Stimulated activated CD8-positive, alpha-beta memory T cell treated with anti-CD3 and anti-CD28 coated beads, Interleukin-7, amount 100 ng/mL, for 24 hours (primary cell): ENCODE data around the gene APOO.
"Not testable (repeated sequence)": the region's sequence is repeated elsewhere in the genome, so short reads cannot be mapped to it uniquely, and the experiment has no call there.

ENCODE experiments used
- DNase-seq: peaks from one replicate; pipeline ENCODE4 v3.0.0-alpha.2; 2020; ENCODE audit warnings: low read depth

Gene APOO

GRCh38 chrX:23859238-23859637, 48.5 kb downstream of the APOO start:
- not testable (repeated sequence) for DNase-seq

DNA sequence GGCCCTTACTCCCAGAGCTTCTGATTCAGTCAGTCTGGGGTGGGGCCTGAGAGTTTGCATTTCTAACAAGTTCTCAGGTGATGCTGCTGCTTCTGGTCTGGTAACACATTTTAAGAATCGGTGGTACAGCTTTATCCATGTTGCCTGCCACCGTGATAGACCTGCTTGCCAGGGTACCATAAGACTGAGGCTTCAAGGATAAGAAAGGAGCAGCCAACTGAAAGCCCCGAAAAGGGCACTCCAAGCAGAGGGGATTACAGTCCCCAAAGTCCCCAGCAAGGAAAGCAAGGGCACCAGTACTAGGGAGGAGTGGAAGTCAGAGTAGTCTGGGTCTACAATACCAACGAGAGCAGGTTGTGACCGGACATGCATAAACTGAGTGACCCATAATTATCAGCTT, 49.8 kb downstream of the APOO start:
- no peak for DNase-seq

DNA sequence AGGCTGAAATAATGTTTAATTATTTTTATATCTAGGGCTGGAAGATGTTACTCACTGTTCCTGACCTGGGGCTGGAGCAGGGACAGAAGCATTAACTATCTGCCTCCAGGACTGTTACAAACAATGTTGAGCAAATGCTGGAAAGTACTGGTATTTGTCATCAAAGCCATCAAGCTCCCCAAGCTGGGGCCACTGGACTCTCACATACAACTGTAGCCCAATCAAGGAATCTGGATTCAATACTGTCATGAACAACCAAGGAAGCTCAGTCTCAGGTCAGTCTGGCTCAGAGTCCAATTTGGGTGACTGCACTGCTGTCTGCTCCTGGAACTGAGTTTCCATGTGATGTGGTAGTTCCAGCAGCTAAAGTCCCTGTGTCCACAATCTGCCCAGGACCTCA, 50.4 kb downstream of the APOO start:
- DNase-seq, result no peak

DNA sequence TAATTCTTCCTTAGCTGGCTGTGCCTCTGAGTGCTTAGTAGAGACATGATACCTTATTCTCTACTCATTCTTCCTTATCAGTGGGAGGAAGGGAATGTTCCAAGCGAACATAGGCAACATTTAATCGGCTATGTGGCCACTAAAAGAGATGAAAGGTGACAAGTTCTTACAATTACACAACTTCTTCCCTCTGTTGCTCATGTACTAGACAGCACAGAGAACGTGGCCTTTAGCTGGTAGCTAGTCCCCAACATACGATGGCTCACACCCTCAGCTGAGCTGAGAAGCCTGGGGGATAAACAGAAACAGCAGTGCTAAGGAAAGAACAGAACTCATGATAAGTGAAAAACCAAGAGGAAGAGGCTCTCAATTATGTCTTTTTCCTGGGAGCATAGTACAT, 52.2 kb downstream of the APOO start:
- DNase-seq, result no peak

DNA sequence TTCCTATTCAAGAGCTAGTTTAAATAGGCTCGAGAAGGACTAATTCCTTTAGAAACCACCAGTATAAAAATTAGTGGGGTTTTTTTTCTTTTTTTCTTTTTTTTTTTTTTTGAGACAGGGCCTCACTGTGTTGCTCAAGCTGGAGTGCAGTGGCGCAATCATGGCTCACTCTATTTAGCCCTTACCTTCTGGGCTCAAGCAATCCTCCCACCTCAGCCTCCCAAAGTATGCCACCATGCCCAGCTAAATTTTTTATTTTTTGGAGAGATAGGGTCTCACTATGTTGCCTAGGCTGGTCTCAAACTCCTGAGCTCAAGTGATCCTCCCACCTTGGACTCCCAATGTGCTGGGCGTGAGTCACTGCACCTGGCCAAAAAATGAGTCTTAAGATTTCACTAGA, 52.8 kb downstream of the APOO start:
- no peak for DNase-seq

DNA sequence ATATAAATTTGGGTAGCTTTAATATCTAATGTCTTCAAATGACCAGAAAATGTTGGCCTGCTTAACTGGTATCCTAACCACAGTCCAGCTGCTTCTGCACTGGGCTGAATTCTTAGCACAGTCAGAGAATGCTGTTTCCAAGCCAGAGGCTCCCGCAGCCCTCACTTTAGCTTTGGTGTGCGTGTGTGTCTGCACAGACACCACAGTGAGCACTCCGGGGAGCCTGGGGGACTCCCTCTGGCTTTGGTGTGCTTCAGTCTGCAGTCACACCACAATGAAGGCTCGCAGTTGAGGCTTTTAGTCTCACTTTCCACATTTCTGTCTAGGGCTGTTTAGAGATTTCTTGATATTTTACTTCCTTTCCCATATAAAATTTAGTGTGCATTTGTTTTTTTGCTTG, 53.6 kb downstream of the APOO start:
- DNase-seq, result no peak

GRCh38 chrX:23851544-23851943, 56.2 kb downstream of the APOO start:
- DNase-seq, result no peak

- DNase-seq, result no peak
These were observed 58.5 kb downstream of the APOO start for GRCh38 chrX:23849241-23849640.

- no peak for DNase-seq
These were observed 62.4 kb downstream of the APOO start for GRCh38 chrX:23845351-23845817.

GRCh38 chrX:23844502-23845138, 63.1 kb downstream of the APOO start:
- no peak for DNase-seq

- DNase-seq, result no peak
These were observed 65.8 kb downstream of the APOO start for GRCh38 chrX:23841847-23842522.

DNA sequence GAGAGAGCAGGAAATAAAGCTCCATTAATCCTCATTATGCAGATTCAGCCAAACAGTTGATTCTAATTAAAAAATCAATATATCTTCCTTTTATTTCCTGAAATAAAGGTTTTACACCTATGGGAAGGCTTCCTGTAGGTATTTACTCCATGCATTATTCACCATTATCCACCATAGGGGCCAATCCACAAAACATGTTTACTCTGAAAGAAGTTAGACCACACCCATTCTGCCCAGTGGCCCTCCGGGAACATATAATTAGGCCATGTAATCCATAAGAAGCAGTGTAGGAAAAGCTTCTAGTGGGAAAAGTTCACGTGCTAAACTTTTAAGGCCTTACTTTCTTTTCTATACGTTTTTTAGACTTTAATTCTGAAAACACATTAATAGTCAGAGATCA, 67.1 kb downstream of the APOO start:
- no peak for DNase-seq

DNA sequence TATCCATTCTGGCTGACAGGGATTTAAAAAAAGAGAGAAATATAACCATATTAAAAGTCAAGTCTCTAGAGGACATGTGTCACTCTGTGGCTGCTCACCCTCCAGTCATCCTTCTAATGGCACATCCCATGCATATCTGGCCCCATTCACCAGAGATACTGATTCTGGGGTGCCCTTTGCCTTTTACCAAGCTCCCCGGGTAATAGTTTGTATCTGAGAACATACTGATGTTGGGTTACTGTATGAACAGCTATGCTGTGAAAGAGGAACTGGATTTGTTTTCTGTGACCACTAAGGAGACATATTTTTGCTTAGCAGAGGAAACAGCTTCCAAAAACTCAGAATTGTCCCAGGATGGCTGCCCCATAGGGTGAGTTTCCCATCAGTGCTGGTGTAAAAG, 68.8 kb downstream of the APOO start:
- DNase-seq, result no peak

GRCh38 chrX:23832721-23833120, 75.0 kb downstream of the APOO start:
- no peak for DNase-seq

GRCh38 chrX:23828881-23829280, 78.9 kb downstream of the APOO start:
- no peak for DNase-seq

DNA sequence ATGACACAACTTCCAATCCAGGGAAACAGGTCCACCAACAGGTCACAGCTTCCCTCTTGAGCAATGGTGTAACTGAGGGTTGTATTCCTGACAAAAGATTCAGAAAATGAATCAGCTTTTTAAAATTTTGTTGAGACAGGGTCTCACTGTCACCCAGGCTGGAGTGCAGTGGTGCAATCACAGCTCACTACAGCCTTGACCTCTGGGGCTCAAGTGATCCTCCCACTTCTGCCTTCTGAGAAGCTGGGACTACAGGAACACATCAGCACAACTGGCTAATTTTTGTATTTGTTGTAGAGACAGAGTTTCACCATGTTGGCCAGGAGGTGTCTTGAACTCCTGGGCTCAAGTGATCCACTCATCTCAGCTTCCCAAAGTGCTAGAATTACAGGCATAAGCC, 81.1 kb downstream of the APOO start:
- no peak for DNase-seq

DNA sequence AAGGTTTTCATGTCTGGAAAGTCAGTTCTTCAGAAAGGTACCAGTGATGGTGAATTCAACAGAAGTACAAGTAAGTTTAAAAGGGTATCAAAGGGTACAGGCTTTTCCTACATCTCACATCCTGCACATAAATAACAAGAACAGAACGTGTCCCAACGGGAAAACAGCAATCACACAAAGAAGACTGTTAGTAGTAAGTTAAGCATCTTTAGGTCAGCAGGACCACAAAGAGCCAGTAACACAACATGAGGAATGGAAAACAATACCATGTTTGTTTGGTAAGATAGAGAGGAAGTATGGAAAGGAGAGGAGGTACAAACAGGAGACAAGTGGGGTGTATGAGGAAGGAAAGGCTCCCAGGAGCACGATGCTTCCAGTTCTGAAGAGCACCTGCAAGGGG, 81.5 kb downstream of the APOO start:
- DNase-seq, result no peak

DNA sequence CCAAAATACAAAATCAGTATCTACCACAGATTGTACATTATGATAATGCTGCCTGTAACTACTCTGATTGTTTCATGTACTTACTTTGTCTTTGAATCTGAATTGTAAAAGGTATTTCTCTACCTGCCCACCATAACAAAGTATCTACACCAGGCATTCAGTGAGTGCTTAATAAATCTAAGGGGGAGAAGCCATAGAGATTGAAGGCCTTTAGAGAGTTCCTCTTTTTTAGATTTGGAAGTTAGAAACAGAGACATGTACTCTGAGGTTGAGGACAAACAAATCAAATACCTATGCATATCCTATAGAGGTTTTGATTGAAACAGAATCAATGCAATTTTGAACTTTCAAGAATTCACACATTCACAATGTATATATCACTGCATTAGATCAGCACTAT, 82.1 kb downstream of the APOO start:
- DNase-seq, result no peak

DNA sequence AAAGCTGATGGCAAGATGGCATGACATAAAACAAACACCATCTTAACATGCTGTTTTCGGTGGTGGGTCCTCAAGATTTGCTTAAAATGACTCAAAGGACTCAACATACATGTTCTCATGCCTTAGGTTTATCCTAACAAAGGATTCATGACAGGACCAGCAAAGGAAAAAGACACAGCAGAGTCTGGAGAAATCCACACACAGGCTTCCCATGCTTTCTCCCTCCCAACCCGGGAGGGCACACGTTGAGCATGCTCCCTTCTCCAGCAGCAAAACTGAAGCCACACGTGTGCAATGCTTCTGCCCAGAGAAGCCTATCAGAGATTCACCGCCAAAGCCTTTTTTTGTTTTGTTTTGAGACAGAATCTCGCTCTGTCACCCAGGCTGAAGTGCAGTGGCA, 84.9 kb downstream of the APOO start:
- DNase-seq, result no peak

DNA sequence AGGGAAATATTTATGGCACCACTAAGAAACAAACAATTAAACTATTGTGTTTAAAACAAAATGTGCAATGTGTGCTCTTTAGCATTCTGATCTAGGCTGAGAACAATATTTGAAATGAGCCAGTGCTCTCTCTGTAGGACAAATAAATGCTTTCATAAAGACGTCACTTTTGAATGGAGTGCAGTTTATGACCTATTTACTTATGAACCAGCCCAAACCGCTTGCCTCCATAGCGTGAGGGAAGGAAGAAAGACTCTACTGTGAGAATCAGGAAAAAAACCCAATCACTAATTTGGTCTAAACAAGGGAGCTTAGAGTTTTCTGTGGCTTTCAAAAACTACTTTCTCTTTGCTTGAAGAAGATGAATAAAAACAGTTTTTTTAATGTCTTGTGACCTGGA, 85.3 kb downstream of the APOO start:
- DNase-seq, result no peak

- no peak for DNase-seq
These were observed 85.9 kb downstream of the APOO start for GRCh38 chrX:23821847-23822246.

- DNase-seq, result no peak
These were observed 87.4 kb downstream of the APOO start for GRCh38 chrX:23820235-23820782.

- DNase-seq, result no peak
These were observed 88.1 kb downstream of the APOO start for GRCh38 chrX:23819385-23820234.
